Transverse colon (tissue), 4 donors: ENCODE data around the gene TMED3. TPM values are rescaled to one million over a fixed set of nuclear protein-coding genes. Genes with fewer than 3 reads are reported as not detected.

Experiments used
- DNase-seq: peaks from one replicate; pipeline ENCODE4 v3.0.0-alpha.2; 2019
- H3K27ac ChIP-seq, 4 donors: fragments of 200-600 bp; sonication (generic); 2 replicates each; pipeline ENCODE4 v1.5.1; 2016 to 2018; ENCODE audit warnings: inconsistent platforms in 4 of 4
- H3K27me3 ChIP-seq: fragments of 200-600 bp; sonication (generic); 2 replicates; pipeline ENCODE4 v1.5.1; 2017; ENCODE audit warnings: inconsistent platforms
- H3K36me3 ChIP-seq, 4 donors: fragments of 200-600 bp; sonication (generic); 2 replicates each; pipeline ENCODE4 v1.5.1; 2017 to 2019; ENCODE audit warnings: inconsistent platforms in 4 of 4
- H3K4me1 ChIP-seq, 4 donors: fragments of 200-600 bp; sonication (generic); 2 replicates each; pipeline ENCODE4 v1.5.1; 2017 to 2020; ENCODE audit warnings: inconsistent platforms in 4 of 4
- H3K4me3 ChIP-seq, 4 donors: fragments of 200-600 bp; sonication (generic); 1 replicate in 1 of 4; 2 replicates in 3 of 4; pipeline versions ENCODE4 v1.5.1 to v1.6.1; 2017 to 2019; ENCODE audit warnings: inconsistent platforms in 4 of 4
- H3K9me3 ChIP-seq, 2 donors: fragments of 200-600 bp; sonication (generic); 2 replicates each; pipeline ENCODE4 v1.5.1; 2017 to 2019; ENCODE audit warnings: inconsistent platforms in 2 of 2
- EP300 ChIP-seq: sonication (generic); formaldehyde crosslinking; IDR thresholded peaks from one replicate; pipeline ENCODE4 v1.6.1; 2017; ENCODE audit warnings: antibody characterized with exemption, low read depth
- POLR2A ChIP-seq: fragments of 450-650 bp; IDR thresholded peaks from one replicate; pipeline ENCODE4 v1.6.1; 2016; ENCODE audit warnings: antibody characterized with exemption, mild to moderate bottlenecking, moderate library complexity
- POLR2AphosphoS5 ChIP-seq, 3 donors: sonication (generic); formaldehyde crosslinking; IDR thresholded peaks; one replicate each; pipeline ENCODE4 v1.6.1; 2016; ENCODE audit warnings: antibody characterized with exemption in 3 of 3
- WGBS, 2 donors: methylation state at CpG; one replicate each; pipeline ENCODE4 v1.1.5; 2018; ENCODE audit warnings: low coverage in 1 of 2; 5-methylcytosine and 5-hydroxymethylcytosine counted together
- in situ Hi-C, 4 donors: fragments of 200-750 bp; cut with MboI; loops; one replicate each; pipeline versions ENCODE4 v1.15.0 to v1.15.1; 2017; ENCODE audit warnings: low sequenced_read_pairs in 3 of 4, low pct_ligation_motif_present in 1 of 4, low pct_unique_long_range_greater_than_20kb in 1 of 4
- intact Hi-C: fragments of 100-400 bp; cut with DNase I; formaldehyde crosslinking; loops from one replicate; pipeline ENCODE4 v1.15.1; 2023; ENCODE audit warnings: low total_unique reads
- total RNA-seq, 4 donors: library from RNA; depleted of rRNA; stranded (reverse); fragments of >200 nt; gene quantifications; one replicate each; pipeline ENCODE4 v1.1.0, GENCODE V29; 2016
- TF ChIP-seq, protein P1 (sequence below), 5 experiments: fragments of 200-600 bp in 3 of 5; fragments of 450-650 bp in 2 of 5; sonication (generic) in 3 of 5; IDR thresholded peaks; 1 replicate in 2 of 5; 2 replicates in 3 of 5; pipeline ENCODE4 v1.5.1; 2016 to 2017; ENCODE audit warnings: antibody characterized with exemption in 5 of 5, inconsistent platforms in 3 of 5, mild to moderate bottlenecking in 2 of 5, moderate library complexity in 1 of 5

Gene TMED3
- total RNA-seq, 4 donors from 2014 or later, result 12.7 to 68.9 (median 41.0) TPM

DNA sequence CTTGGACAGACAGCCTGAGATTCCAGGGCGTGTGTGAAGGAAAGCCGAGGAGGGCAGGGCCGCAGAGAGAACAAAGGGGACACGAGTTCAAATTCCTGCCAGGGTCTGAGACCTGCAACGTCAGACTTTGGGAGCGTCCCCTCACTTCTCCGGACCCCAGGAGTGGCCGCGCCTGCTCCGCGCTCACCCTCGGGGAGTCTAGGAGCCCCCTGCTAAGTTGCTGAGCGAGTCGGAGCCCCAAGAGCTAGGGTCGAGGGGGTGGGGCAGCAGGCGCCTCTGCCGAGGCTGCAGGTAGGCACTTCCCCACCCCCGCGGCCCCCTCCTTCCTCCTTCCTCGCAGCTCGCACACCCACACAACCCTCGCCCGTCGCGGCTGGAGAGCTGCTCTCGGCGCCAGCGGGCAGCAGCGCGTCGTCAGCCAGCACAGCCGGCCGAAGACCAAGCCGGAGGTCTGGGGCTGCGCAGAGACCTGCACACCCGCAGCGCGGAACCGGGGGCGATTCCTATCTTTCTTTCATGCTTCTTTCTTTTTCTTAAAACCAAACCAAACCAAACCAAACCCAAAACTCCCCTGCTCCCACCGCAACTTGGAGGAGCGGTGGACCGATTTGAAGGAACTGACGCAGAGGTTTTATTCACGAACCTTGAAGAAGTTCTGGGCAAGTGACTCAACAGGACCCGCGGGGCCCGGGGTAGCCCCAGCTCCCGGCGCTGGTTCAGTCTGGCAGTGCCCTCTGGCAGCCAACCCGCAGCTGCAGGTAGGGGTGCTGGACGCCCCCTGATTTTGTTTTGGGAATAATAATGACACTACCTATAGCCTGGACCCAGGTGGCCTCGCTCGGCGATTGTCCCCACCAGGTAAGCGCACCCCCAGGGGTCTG lies 28.3 kb upstream of the TMED3 start, which contains the start of gene ANKRD34C:
ANKRD34C (plus strand) TSS at position 352 of the 881 bp plus-strand sequence. CDS start 10,563 bp downstream, outside the sequence.
- Histone ChIP-seq H3K36me3 (no peaks in the 10 kb centered on the region), H3K27me3 (peaks cover 60% of the 10 kb centered on the region), H3K27ac (no peak within 1 kb of the TSS), H3K4me1 (no peaks in the 10 kb centered on the region), H3K4me3 (no peak within 1 kb of the TSS), H3K9me3 (no peaks in the 10 kb centered on the region)
- TF ChIP-seq POLR2A (no peak), EP300 (no peak), POLR2AphosphoS5 (IDR thresholded peaks at IDR 0.05) (no peak)
- TF ChIP-seq, protein P1, sequence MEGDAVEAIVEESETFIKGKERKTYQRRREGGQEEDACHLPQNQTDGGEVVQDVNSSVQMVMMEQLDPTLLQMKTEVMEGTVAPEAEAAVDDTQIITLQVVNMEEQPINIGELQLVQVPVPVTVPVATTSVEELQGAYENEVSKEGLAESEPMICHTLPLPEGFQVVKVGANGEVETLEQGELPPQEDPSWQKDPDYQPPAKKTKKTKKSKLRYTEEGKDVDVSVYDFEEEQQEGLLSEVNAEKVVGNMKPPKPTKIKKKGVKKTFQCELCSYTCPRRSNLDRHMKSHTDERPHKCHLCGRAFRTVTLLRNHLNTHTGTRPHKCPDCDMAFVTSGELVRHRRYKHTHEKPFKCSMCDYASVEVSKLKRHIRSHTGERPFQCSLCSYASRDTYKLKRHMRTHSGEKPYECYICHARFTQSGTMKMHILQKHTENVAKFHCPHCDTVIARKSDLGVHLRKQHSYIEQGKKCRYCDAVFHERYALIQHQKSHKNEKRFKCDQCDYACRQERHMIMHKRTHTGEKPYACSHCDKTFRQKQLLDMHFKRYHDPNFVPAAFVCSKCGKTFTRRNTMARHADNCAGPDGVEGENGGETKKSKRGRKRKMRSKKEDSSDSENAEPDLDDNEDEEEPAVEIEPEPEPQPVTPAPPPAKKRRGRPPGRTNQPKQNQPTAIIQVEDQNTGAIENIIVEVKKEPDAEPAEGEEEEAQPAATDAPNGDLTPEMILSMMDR (IDR thresholded peaks at IDR 0.05), result no peak
- intact Hi-C loops, result no loop called here
- DNase-seq, result no peak
- in situ Hi-C loops, result no loop called here
- WGBS, 2 donors, result 24% methylated on average over 55 of the region's 56 CpGs; no CpG with 5 or more reads in 1 of the 2 donors

GRCh38 chr15:79283252-79284048 lies 27.5 kb upstream of the TMED3 start:
- WGBS, 2 donors, result 24 to 50% methylated on average over 12 to 40 of the region's 46 CpGs
- intact Hi-C loops (no loop called here), in situ Hi-C loops (no loop called here)
- Histone ChIP-seq H3K36me3 (no peaks in the 10 kb centered on the region), H3K9me3 (no peaks in the 10 kb centered on the region), H3K4me3 (no peak overlapping the region), H3K4me1 (no peaks in the 10 kb centered on the region), H3K27ac (no peak overlapping the region), H3K27me3 (peaks cover 66% of the 10 kb centered on the region)
- TF ChIP-seq, protein P1 (IDR thresholded peaks at IDR 0.05), result no peak
- no peak for TF ChIP-seq EP300
- TF ChIP-seq POLR2A, result no peak
- TF ChIP-seq POLR2AphosphoS5 (IDR thresholded peaks at IDR 0.05), result no peak
- DNase-seq, result no peak

DNA sequence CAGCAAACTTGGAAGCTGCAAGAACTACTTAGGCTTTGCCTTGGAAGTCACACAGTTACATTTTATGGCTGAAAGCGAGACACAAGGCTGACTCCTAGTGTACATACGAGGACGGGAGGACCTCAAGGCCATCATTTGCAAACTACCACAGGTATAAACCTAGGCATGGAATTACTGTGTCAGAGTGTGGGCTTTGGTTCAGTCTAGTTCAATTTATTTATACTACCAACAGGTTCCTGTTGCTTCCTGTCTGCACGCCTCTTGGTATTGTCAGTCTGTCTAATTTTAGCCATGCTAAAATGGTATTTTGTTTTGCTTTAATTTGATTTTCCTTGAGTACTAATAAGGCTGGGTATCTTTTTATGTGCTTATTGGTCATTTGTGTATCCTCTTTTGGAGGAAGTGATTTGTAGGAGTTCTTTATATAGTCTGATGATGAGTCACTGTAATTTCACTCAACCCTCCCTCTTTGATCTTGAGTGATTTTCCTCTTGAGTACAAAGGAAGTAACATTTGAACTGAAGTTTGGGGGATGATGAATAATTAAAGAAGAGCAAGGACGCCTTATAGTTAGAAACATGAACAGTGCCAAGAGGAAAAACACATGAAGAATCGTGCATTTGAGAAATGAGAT lies 20.2 kb upstream of the TMED3 start:
- Histone ChIP-seq H3K27ac (no peak overlapping the region), H3K36me3 (no peaks in the 10 kb centered on the region), H3K4me3 (no peak overlapping the region), H3K27me3 (peaks cover 10% of the 10 kb centered on the region), H3K9me3 (no peaks in the 10 kb centered on the region), H3K4me1 (no peaks in the 10 kb centered on the region)
- no peak for DNase-seq
- in situ Hi-C loops (no loop called here), intact Hi-C loops (no loop called here)
- 47 to 63% methylated on average over 5 to 6 of the region's 6 CpGs for WGBS, 2 donors
- TF ChIP-seq, protein P1 (IDR thresholded peaks at IDR 0.05), result no peak
- TF ChIP-seq EP300 (no peak), POLR2AphosphoS5 (IDR thresholded peaks at IDR 0.05) (no peak), POLR2A (no peak)

DNA sequence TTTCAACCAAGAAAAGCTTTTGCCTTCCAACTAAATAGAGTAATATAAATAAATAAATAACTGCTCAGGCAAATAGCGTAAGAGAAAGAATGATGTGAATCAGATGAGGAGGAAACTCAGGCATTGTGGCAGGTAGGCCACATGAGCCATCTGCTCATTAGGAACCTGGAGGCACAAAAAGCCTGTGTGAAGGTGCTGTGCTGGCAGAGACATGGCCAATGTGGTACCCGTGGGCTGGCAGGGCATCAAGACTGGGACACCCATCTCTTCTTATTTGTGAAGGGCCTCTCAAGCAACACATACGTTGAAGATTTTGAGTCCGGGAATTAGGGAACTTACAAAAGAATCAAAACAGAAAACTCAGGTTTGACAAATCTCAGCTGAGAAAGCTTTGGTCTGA lies 18.9 kb upstream of the TMED3 start:
- no peak for DNase-seq
- Histone ChIP-seq H3K4me3 (no peak overlapping the region), H3K27ac (no peak overlapping the region), H3K27me3 (peaks cover 10% of the 10 kb centered on the region), H3K36me3 (no peaks in the 10 kb centered on the region), H3K9me3 (no peaks in the 10 kb centered on the region), H3K4me1 (no peaks in the 10 kb centered on the region)
- TF ChIP-seq EP300 (no peak), POLR2AphosphoS5 (IDR thresholded peaks at IDR 0.05) (no peak), POLR2A (no peak)
- TF ChIP-seq, protein P1 (IDR thresholded peaks at IDR 0.05), result no peak
- in situ Hi-C loops, result no loop called here
- WGBS, 2 donors, result 87 to 88% methylated on average over 3 to 4 of the region's 4 CpGs
- intact Hi-C loops, result no loop called here
